BLaER1 treated with 17β-estradiol and CSF1 and Interleukin-3, amounts not matched to agents 10 nM and 100 nM (cell line): Measurements from ENCODE around the gene POC5.

Experiments used
- H3K27ac ChIP-seq, 11 experiments: shearing (Covaris generic); formaldehyde crosslinking; 2 replicates each; pipeline ENCODE4 v1.8.1; 2022
- H3K27me3 ChIP-seq, 11 experiments: shearing (Covaris generic); formaldehyde crosslinking; 2 replicates each; pipeline ENCODE4 v1.8.1; 2022
- H3K36me3 ChIP-seq, 11 experiments: shearing (Covaris generic); formaldehyde crosslinking; 2 replicates each; pipeline ENCODE4 v1.8.1; 2022
- H3K4me1 ChIP-seq, 10 experiments: shearing (Covaris generic); formaldehyde crosslinking; 2 replicates each; pipeline ENCODE4 v1.8.1; 2022
- H3K4me2 ChIP-seq, 11 experiments: shearing (Covaris generic); formaldehyde crosslinking; 2 replicates each; pipeline ENCODE4 v1.8.1; 2022
- H3K4me3 ChIP-seq, 10 experiments: shearing (Covaris generic); formaldehyde crosslinking; 2 replicates each; pipeline ENCODE4 v1.8.1; 2022
- H3K9ac ChIP-seq, 11 experiments: shearing (Covaris generic); formaldehyde crosslinking; 2 replicates each; pipeline ENCODE4 v1.8.1; 2022
- H3K9me3 ChIP-seq, 11 experiments: shearing (Covaris generic); formaldehyde crosslinking; replicated peaks in 1 of 11; 2 replicates each; pipeline ENCODE4 v1.8.1; 2022
- H4K20me1 ChIP-seq, 11 experiments: shearing (Covaris generic); formaldehyde crosslinking; 2 replicates each; pipeline ENCODE4 v1.8.1; 2022
- Cebpa-rat ChIP-seq, 11 experiments: shearing (Covaris generic); IDR thresholded peaks; 2 replicates each; pipeline ENCODE4 v1.8.1; 2022

POC5 gene

GRCh38 chr5:75654693-75655295 lies 62.4 kb downstream of the POC5 start:
- no peak overlapping the region for H3K27ac ChIP-seq
- H3K4me1 ChIP-seq = peaks cover 0 to 3% (median 0%) of the 10 kb centered on the region in 10 experiments; a peak in 1 of 20 replicates
- no peaks in the 10 kb centered on the region for H3K36me3 ChIP-seq
- H3K4me3 ChIP-seq = no peak overlapping the region
- no peaks in the 10 kb centered on the region for H4K20me1 ChIP-seq
- no peaks in the 10 kb centered on the region for H3K27me3 ChIP-seq
- no peak for TF ChIP-seq Cebpa-rat (IDR thresholded peaks at IDR 0.05)
- H3K9ac ChIP-seq = no peak overlapping the region
- H3K4me2 ChIP-seq = no peak overlapping the region
- H3K9me3 ChIP-seq = no peaks in the 10 kb centered on the region

DNA sequence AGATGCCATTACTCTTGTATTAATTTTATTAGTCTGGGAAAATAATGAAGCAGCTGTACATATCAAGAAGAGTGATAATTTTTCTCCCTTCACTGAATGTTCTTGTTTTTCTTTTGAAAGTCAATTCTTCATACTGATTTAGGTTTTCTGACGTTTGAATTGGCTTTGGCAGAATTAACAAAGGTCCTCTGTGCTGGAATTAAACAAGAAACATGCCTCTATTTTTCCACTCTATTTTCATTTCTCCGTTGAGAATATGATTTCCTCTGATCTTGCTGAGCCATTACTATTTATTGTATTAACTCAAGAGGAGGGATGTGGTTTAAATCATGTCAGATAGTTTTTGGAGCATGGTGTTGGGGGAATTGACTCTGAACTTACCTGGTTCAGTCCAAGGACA lies 63.7 kb downstream of the POC5 start:
- H3K4me3 ChIP-seq = no peak overlapping the region
- no peaks in the 10 kb centered on the region for H3K9me3 ChIP-seq
- H3K36me3 ChIP-seq = no peaks in the 10 kb centered on the region
- H3K27ac ChIP-seq = no peak overlapping the region
- H3K4me2 ChIP-seq = no peak overlapping the region
- no peaks in the 10 kb centered on the region for H3K4me1 ChIP-seq
- H4K20me1 ChIP-seq = no peaks in the 10 kb centered on the region
- no peaks in the 10 kb centered on the region for H3K27me3 ChIP-seq
- H3K9ac ChIP-seq = no peak overlapping the region
- TF ChIP-seq Cebpa-rat (IDR thresholded peaks at IDR 0.05) = no peak

DNA sequence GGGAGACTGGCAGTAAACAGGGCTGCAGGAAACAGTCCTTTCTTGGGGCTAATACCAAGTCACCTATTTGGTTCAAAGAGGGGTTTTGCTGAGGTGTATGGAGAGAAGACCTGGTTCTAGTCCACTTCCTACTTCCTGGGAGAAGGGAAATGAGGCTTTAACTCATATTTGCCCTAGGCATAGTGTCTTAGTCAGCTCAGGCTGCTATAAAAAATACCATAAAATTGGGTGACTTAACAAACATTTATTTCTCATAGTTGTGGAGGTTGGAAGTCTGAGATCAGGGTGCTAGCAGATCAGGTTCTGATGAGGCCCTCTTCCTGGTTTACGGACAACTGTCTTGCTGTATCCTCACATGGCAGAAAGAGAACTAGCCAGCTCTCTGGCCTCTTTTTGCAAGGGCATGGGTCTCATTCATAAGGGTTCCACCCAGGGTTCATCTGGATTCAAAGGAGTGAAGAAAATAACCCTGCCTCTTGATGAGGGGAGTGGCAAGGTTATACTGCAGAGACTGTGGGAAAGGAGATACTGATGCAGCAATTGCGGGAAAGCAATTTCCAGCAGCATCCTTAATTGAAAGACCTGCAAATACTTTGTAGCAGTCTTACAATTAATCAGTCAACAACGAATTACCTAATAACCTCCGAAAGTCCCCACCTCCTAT lies 65.5 kb downstream of the POC5 start:
- Histone ChIP-seq H3K4me2 (no peak overlapping the region), H3K9me3 (no peaks in the 10 kb centered on the region), H3K36me3 (no peaks in the 10 kb centered on the region), H3K9ac (no peak overlapping the region), H3K4me1 (no peaks in the 10 kb centered on the region), H3K27ac (no peak overlapping the region), H3K4me3 (no peak overlapping the region), H4K20me1 (no peaks in the 10 kb centered on the region), H3K27me3 (no peaks in the 10 kb centered on the region)
- TF ChIP-seq Cebpa-rat (IDR thresholded peaks at IDR 0.05) = no peak

DNA sequence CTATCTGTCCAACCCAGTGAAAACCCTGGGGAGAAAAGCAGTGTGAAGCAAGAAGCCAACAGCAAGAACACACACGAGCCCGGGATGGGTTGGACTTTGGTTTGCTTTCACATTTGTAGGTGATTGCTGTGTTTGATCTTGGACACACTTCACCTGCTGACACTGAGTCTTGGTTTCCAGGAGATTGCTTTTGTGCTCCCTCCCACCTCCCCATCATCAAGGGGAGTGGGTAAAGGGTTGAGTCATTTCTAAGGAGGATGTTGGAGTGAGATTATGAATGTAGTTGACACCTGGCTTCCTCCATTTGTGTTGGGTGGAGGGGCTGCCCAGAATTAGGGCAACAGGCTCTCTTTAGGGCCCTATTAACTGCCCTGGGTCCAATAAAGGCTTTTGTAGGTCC lies 68.5 kb downstream of the POC5 start:
- Histone ChIP-seq H3K4me3 (no peak overlapping the region), H3K9ac (no peak overlapping the region), H3K4me1 (no peaks in the 10 kb centered on the region), H4K20me1 (no peaks in the 10 kb centered on the region), H3K36me3 (no peaks in the 10 kb centered on the region), H3K9me3 (no peaks in the 10 kb centered on the region), H3K27me3 (no peaks in the 10 kb centered on the region), H3K27ac (no peak overlapping the region), H3K4me2 (no peak overlapping the region)
- TF ChIP-seq Cebpa-rat (IDR thresholded peaks at IDR 0.05) = no peak

GRCh38 chr5:75640826-75641225 lies 76.4 kb downstream of the POC5 start:
- H4K20me1 ChIP-seq = no peaks in the 10 kb centered on the region
- no peak overlapping the region for H3K4me3 ChIP-seq
- no peak for TF ChIP-seq Cebpa-rat (IDR thresholded peaks at IDR 0.05)
- H3K27me3 ChIP-seq = no peaks in the 10 kb centered on the region
- H3K9ac ChIP-seq = no peak overlapping the region
- no peak overlapping the region for H3K27ac ChIP-seq
- no peak overlapping the region for H3K4me2 ChIP-seq
- H3K36me3 ChIP-seq = no peaks in the 10 kb centered on the region
- no peaks in the 10 kb centered on the region for H3K4me1 ChIP-seq
- peaks cover 0 to 9% (median 0%) of the 10 kb centered on the region in 11 experiments; a peak in 5 of 22 replicates for H3K9me3 ChIP-seq

GRCh38 chr5:75640395-75640794 lies 76.8 kb downstream of the POC5 start:
- H3K36me3 ChIP-seq = no peaks in the 10 kb centered on the region
- H3K9me3 ChIP-seq = peaks cover 0 to 9% (median 0%) of the 10 kb centered on the region in 11 experiments; a peak in 5 of 22 replicates
- H3K9ac ChIP-seq = no peak overlapping the region
- no peak overlapping the region for H3K4me2 ChIP-seq
- H3K4me3 ChIP-seq = no peak overlapping the region
- TF ChIP-seq Cebpa-rat (IDR thresholded peaks at IDR 0.05) = no peak
- H4K20me1 ChIP-seq = no peaks in the 10 kb centered on the region
- no peaks in the 10 kb centered on the region for H3K27me3 ChIP-seq
- no peaks in the 10 kb centered on the region for H3K4me1 ChIP-seq
- no peak overlapping the region for H3K27ac ChIP-seq

DNA sequence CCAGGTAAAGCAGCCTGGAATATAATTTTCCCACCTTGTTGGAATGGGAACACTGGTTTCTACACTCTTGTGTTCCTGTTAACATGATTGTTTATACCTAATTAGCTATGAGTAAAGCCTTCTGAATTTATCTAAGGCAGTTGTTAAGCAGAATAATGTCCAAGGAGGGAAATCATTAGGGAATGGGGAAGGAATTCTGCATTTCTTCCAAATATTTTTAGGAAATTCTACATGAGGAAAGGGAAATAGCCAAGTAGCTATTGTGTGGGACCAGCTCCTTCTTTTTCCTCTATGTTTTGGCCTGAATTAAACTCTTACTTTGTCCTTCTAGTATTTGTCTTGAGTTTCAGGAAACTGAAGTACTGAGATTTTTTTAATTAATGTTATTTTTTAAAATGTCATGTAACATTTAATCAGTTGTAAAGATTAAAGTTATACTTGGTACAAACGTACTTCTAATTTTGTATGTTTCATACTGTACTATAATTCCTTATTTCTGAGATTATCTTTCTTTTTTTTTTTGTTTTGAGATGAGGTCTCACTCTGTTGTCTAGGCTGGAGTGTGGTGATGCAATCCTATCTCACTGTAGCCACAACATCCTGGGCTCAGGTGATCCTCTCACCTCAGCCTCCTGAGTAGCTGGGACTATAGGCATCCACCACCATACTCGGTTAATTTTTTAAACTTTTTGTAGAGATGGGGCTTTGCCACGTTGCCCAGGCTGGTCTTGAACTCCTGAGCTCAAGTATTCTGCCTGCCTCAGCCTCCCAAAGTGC lies 77.5 kb downstream of the POC5 start:
- H3K4me2 ChIP-seq = no peak overlapping the region
- H4K20me1 ChIP-seq = no peaks in the 10 kb centered on the region
- H3K36me3 ChIP-seq = no peaks in the 10 kb centered on the region
- H3K9ac ChIP-seq = no peak overlapping the region
- H3K9me3 ChIP-seq = peaks cover 0 to 9% (median 0%) of the 10 kb centered on the region in 11 experiments; a peak in 5 of 22 replicates
- no peaks in the 10 kb centered on the region for H3K4me1 ChIP-seq
- no peak overlapping the region for H3K27ac ChIP-seq
- peak in 1 of 11 experiments; percentile 11; a peak in 1 of 22 replicates for TF ChIP-seq Cebpa-rat (IDR thresholded peaks at IDR 0.05)
- no peaks in the 10 kb centered on the region for H3K27me3 ChIP-seq
- H3K4me3 ChIP-seq = no peak overlapping the region

- Histone ChIP-seq H3K4me3 (no peak overlapping the region), H4K20me1 (no peaks in the 10 kb centered on the region), H3K36me3 (no peaks in the 10 kb centered on the region), H3K27ac (no peak overlapping the region), H3K9ac (no peak overlapping the region), H3K4me1 (peaks cover 0 to 6% (median 0%) of the 10 kb centered on the region in 10 experiments; a peak in 2 of 20 replicates), H3K4me2 (no peak overlapping the region), H3K27me3 (no peaks in the 10 kb centered on the region), H3K9me3 (peaks cover 0 to 9% (median 0%) of the 10 kb centered on the region in 11 experiments; a peak in 5 of 22 replicates)
- no peak for TF ChIP-seq Cebpa-rat (IDR thresholded peaks at IDR 0.05)
These were observed 79.3 kb downstream of the POC5 start for GRCh38 chr5:75637949-75638348.

GRCh38 chr5:75632321-75632720 lies 84.9 kb downstream of the POC5 start:
- no peak for TF ChIP-seq Cebpa-rat (IDR thresholded peaks at IDR 0.05)
- H3K27ac ChIP-seq = no peak overlapping the region

More at GRCh38 chr5:75632321-75632720, 84.9 kb downstream of the POC5 start:
- Histone ChIP-seq H3K9me3 (no peaks in the 10 kb centered on the region), H3K4me3 (no peak overlapping the region), H3K4me2 (no peak overlapping the region), H3K36me3 (no peaks in the 10 kb centered on the region), H3K9ac (no peak overlapping the region), H4K20me1 (no peaks in the 10 kb centered on the region; a peak in 1 of 22 replicates), H3K4me1 (peaks cover 0 to 6% (median 0%) of the 10 kb centered on the region in 10 experiments; a peak in 2 of 20 replicates), H3K27me3 (no peaks in the 10 kb centered on the region)
